ENCODE data around the gene TYW5. TPM values are rescaled to one million over a fixed set of nuclear protein-coding genes. Genes with fewer than 3 reads are reported as not detected.

Gene TYW5
- total RNA-seq, 1 experiment from 2014 or later: 7.2 TPM

- H3F3A ChIP-seq (ENCODE audit: insufficient read depth, low read depth): no peaks in the 10 kb centered on the region
- H2AFZ ChIP-seq: no peak overlapping the region
- H3K9me2 ChIP-seq (ENCODE audit: insufficient read depth): no peaks in the 10 kb centered on the region
- no TSS peak for BruUV-seq (replicated peaks)
- ChIA-PET POLR2A (ENCODE audit: unreplicated experiment) (no interaction called here), CTCF (no interaction called here)
- H3K4me2 ChIP-seq: no peak overlapping the region
- no peaks in the 10 kb centered on the region for H3K4me1 ChIP-seq (replicated peaks; ENCODE audit: insufficient read depth)
- no peak for DNase-seq
- H3K4me3 ChIP-seq: no peak overlapping the region
- no peak for TF ChIP-seq CTCF (conservative IDR thresholded peaks at IDR 0.05)
- no peak for TF ChIP-seq EZH2 (IDR thresholded peaks at IDR 0.05; ENCODE audit: low read depth)
- no peaks in the 10 kb centered on the region for H3K79me2 ChIP-seq (ENCODE audit: low read depth)
- H3K27ac ChIP-seq: no peak overlapping the region
- intact Hi-C loops (cut with micrococcal nuclease; ENCODE audit: unreplicated experiment): no loop called here
- H3K9me3 ChIP-seq (ENCODE audit: insufficient read depth, low read depth): no peaks in the 10 kb centered on the region
- H4K20me1 ChIP-seq (ENCODE audit: insufficient read depth): no peaks in the 10 kb centered on the region
- no peaks in the 10 kb centered on the region for H3K27me3 ChIP-seq (ENCODE audit: insufficient read depth, low read depth)
- no peaks in the 10 kb centered on the region for H3K36me3 ChIP-seq (ENCODE audit: low read depth)
Observed at GRCh38 chr2:199994371-199994770, 39.1 kb upstream of the TYW5 start.

GRCh38 chr2:199992296-199992695 lies 37.0 kb upstream of the TYW5 start:
- no peak for TF ChIP-seq EZH2 (IDR thresholded peaks at IDR 0.05; ENCODE audit: low read depth)
- no peak for TF ChIP-seq CTCF (conservative IDR thresholded peaks at IDR 0.05)
- CTCF ChIA-PET: no interaction called here
- Histone ChIP-seq H3K9me3 (ENCODE audit: insufficient read depth, low read depth) (no peaks in the 10 kb centered on the region), H3F3A (ENCODE audit: insufficient read depth, low read depth) (no peaks in the 10 kb centered on the region), H3K27me3 (ENCODE audit: insufficient read depth, low read depth) (no peaks in the 10 kb centered on the region), H3K9me2 (ENCODE audit: insufficient read depth) (no peaks in the 10 kb centered on the region), H4K20me1 (ENCODE audit: insufficient read depth) (no peaks in the 10 kb centered on the region), H3K4me2 (no peak overlapping the region), H2AFZ (no peak overlapping the region), H3K4me1 (replicated peaks; ENCODE audit: insufficient read depth) (no peaks in the 10 kb centered on the region), H3K4me3 (no peak overlapping the region), H3K36me3 (ENCODE audit: low read depth) (no peaks in the 10 kb centered on the region), H3K79me2 (ENCODE audit: low read depth) (no peaks in the 10 kb centered on the region), H3K27ac (no peak overlapping the region)
- intact Hi-C loops (cut with micrococcal nuclease; ENCODE audit: unreplicated experiment): no loop called here
- DNase-seq: no peak
- POLR2A ChIA-PET (ENCODE audit: unreplicated experiment): no interaction called here
- BruUV-seq (replicated peaks): no TSS peak

GRCh38 chr2:199991691-199992090 lies 36.4 kb upstream of the TYW5 start:
- no peak overlapping the region for H3K27ac ChIP-seq
- TF ChIP-seq EZH2 (IDR thresholded peaks at IDR 0.05; ENCODE audit: low read depth) (no peak), CTCF (conservative IDR thresholded peaks at IDR 0.05) (no peak)
- ChIA-PET POLR2A (ENCODE audit: unreplicated experiment) (no interaction called here), CTCF (no interaction called here)
- H3K4me3 ChIP-seq: no peak overlapping the region
- H2AFZ ChIP-seq: no peak overlapping the region
- no peaks in the 10 kb centered on the region for H3K4me1 ChIP-seq (replicated peaks; ENCODE audit: insufficient read depth)
- H3K79me2 ChIP-seq (ENCODE audit: low read depth): no peaks in the 10 kb centered on the region
- H3K27me3 ChIP-seq (ENCODE audit: insufficient read depth, low read depth): no peaks in the 10 kb centered on the region
- no TSS peak for BruUV-seq (replicated peaks)
- DNase-seq: no peak
- H4K20me1 ChIP-seq (ENCODE audit: insufficient read depth): no peaks in the 10 kb centered on the region
- H3K36me3 ChIP-seq (ENCODE audit: low read depth): no peaks in the 10 kb centered on the region
- intact Hi-C loops (cut with micrococcal nuclease; ENCODE audit: unreplicated experiment): no loop called here
- H3K9me2 ChIP-seq (ENCODE audit: insufficient read depth): no peaks in the 10 kb centered on the region
- no peak overlapping the region for H3K4me2 ChIP-seq
- H3F3A ChIP-seq (ENCODE audit: insufficient read depth, low read depth): no peaks in the 10 kb centered on the region
- no peaks in the 10 kb centered on the region for H3K9me3 ChIP-seq (ENCODE audit: insufficient read depth, low read depth)
